NCI-H187 (cell line): ENCODE measurements around the gene USP32.
"Not testable (repeated sequence)": the region's sequence is repeated elsewhere in the genome, so short reads cannot be mapped to it uniquely, and the experiment has no call there.

ENCODE experiments used
- DNase-seq, 2 experiments: peaks; one replicate each; lab custom pipeline; 2025; lab: John Stamatoyannopoulos, UW

Gene USP32

GRCh38 chr17:60371818-60372510 is 20.0 kb downstream of the USP32 start:
- DNase-seq, result no peak

GRCh38 chr17:60371416-60371815 is 20.5 kb downstream of the USP32 start:
- no peak for DNase-seq

- DNase-seq, result no peak
Measured at GRCh38 chr17:60369727-60370126, 22.2 kb downstream of the USP32 start.

GRCh38 chr17:60363700-60364405 is 28.1 kb downstream of the USP32 start:
- no peak for DNase-seq

GRCh38 chr17:60362329-60362728 is 29.6 kb downstream of the USP32 start:
- no peak for DNase-seq

GRCh38 chr17:60361889-60362288 is 30.0 kb downstream of the USP32 start:
- no peak for DNase-seq

GRCh38 chr17:60359415-60359814 is 32.5 kb downstream of the USP32 start:
- no peak for DNase-seq

GRCh38 chr17:60358606-60359225 is 33.2 kb downstream of the USP32 start:
- no peak for DNase-seq

- DNase-seq, result no peak
Measured at GRCh38 chr17:60356940-60357339, 35.0 kb downstream of the USP32 start.

- no peak for DNase-seq
Measured at GRCh38 chr17:60355663-60356594, 36.0 kb downstream of the USP32 start.

- no peak for DNase-seq
Measured at GRCh38 chr17:60354223-60354622, 37.7 kb downstream of the USP32 start.

- DNase-seq, result no peak
Measured at GRCh38 chr17:60353773-60354172, 38.2 kb downstream of the USP32 start.

GRCh38 chr17:60352569-60352968 is 39.4 kb downstream of the USP32 start:
- no peak for DNase-seq

- DNase-seq, result no peak
Measured at GRCh38 chr17:60352071-60352470, 39.9 kb downstream of the USP32 start.

GRCh38 chr17:60351012-60351695 is 40.8 kb downstream of the USP32 start:
- no peak for DNase-seq

GRCh38 chr17:60348616-60349015 is 43.3 kb downstream of the USP32 start:
- DNase-seq, result no peak

- DNase-seq, result no peak
Measured at GRCh38 chr17:60345233-60345632, 46.7 kb downstream of the USP32 start.

GRCh38 chr17:60342492-60342891 is 49.4 kb downstream of the USP32 start:
- not testable (repeated sequence) for DNase-seq

GRCh38 chr17:60335289-60335688 is 56.6 kb downstream of the USP32 start:
- DNase-seq, result no peak

- no peak for DNase-seq
Measured at GRCh38 chr17:60333628-60334031, 58.3 kb downstream of the USP32 start.

- not testable (repeated sequence) for DNase-seq
Measured at GRCh38 chr17:60333072-60333471, 58.9 kb downstream of the USP32 start.
